ENCODE measurements around the gene TMEM231. TPM values are rescaled to one million over a fixed set of nuclear protein-coding genes. Genes with fewer than 3 reads are reported as not detected.
A peak's percentile ranks its signal among the peaks of the same experiment; 100 is the strongest.
"Not testable (repeated sequence)": the region's sequence is repeated elsewhere in the genome, so short reads cannot be mapped to it uniquely, and the experiment has no call there.

TMEM231 gene
- total RNA-seq, 1 donor from 2014 or later, result 4.7 TPM

DNA sequence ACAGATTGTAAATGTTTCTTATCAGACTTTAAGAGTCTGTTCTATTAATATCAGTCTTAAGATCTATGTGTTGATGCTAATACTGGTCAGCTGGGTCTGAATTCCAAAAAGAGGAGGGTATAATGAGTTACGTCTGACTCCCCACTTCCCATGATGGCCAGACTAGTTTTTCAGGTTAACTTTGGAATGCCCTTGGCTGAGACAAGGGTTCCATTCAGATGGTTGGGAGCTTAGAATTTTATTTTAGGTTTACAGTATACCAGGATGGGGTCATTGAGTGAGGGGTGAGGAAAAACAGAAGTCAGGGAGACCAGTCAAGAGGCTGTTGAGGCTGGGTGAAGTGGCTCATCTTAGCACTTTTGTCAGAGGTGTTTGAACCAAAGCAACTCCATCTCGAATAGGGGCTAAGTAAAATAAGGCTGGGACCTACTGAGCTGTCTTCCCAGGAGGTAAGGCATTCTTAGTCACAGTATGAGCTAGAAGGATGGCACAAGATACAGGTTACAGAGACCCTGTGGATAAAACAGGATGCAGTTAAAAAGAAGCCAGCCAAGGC, 2.9 kb upstream of the TMEM231 start:
- Mint-ChIP-seq H3K4me3 (no peak overlapping the region), H3K4me1 (ENCODE audit: low read depth) (peaks cover 11% of the 10 kb centered on the region), H3K36me3 (ENCODE audit: low read depth) (no peaks in the 10 kb centered on the region), H3K27me3 (ENCODE audit: insufficient read depth) (peaks cover 8% of the 10 kb centered on the region), H3K9me3 (no peaks in the 10 kb centered on the region), H3K27ac (no peak overlapping the region)
- intact Hi-C loops (cut with micrococcal nuclease), result loop anchor here (10.0 kb wide), 1 partner anchor 854 kb away; the partner anchor contains the start of gene MLKL
- DNase-seq (ENCODE audit: low spot score), result no peak

DNA sequence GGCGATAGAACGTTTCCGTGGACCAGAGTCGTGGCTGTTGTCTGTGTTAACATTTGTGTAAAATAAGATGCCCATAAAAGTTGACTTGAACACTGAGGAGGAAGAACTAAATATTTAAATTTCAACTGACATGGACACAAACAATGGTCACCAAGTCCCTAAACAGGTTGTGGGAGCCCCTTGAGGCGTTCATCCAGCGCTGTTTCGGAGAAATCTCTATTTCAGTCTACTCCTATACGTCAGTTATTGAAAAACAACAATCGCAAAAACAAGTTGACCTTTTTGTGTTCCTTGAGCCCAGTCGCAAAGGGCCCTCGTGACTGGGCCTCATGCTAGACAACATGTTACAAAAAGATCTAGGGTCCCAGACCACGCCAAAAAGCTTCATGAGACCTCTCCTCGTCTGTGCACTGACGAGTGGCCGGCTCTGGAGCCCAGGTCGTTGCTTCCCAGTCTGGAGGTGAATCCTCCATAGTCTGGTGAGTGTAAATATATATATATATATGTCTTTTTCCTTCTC, 439 bp upstream of the TMEM231 start:
- Mint-ChIP-seq H3K36me3 (ENCODE audit: low read depth) (no peaks in the 10 kb centered on the region), H3K27me3 (ENCODE audit: insufficient read depth) (peaks cover 7% of the 10 kb centered on the region), H3K9me3 (no peaks in the 10 kb centered on the region), H3K4me3 (peak overlapping the region; percentile 92), H3K27ac (peak overlapping the region; percentile 89), H3K4me1 (ENCODE audit: low read depth) (peaks cover 11% of the 10 kb centered on the region)
- intact Hi-C loops (cut with micrococcal nuclease), result loop anchor here (1.0 to 10.0 kb wide), 7 partner anchors 10 to 852 kb away; partner anchors contain the start of genes ADAT1, CFDP1, GABARAPL2 and KARS1
- no peak for DNase-seq (ENCODE audit: low spot score)

DNA sequence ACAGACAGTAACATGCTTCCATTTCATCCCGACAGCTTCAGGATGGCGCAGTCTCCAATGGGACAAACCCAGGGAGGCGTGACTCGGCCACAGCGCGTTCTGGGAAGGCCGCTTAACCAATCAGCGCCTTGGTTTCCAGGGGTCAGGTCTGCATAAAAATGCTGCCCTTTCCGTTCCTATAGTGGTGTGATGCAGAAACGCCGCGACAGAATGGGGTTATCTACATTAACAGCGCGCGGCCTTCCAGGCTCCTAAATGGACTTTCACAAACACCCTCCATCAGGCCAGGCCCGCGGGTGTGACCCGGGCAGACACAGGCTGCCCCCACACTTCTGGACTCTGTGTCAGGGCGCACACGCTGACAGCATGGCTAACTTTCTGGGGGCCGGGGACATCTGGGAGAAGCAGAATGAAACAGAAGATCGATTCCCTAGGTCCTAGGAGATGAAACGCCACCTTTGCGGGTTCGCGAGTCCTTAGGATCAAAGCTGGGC, 792 bp downstream of the TMEM231 start:
- no peak for DNase-seq (ENCODE audit: low spot score)
- H3K27ac Mint-ChIP-seq, result peak overlapping the region; percentile 89
- peaks cover 14% of the 10 kb centered on the region for H3K4me1 Mint-ChIP-seq (ENCODE audit: low read depth)
- peak overlapping the region; percentile 92 for H3K4me3 Mint-ChIP-seq
- no peaks in the 10 kb centered on the region for H3K36me3 Mint-ChIP-seq (ENCODE audit: low read depth)
- intact Hi-C loops (cut with micrococcal nuclease), result loop anchor here (10.0 kb wide), 1 partner anchor 850 kb away; the partner anchor contains the start of gene MLKL
- H3K27me3 Mint-ChIP-seq (ENCODE audit: insufficient read depth), result peaks cover 7% of the 10 kb centered on the region
- no peaks in the 10 kb centered on the region for H3K9me3 Mint-ChIP-seq

- intact Hi-C loops (cut with micrococcal nuclease), result loop anchor here (10.0 kb wide), 1 partner anchor 848 kb away; the partner anchor contains the start of gene MLKL
- Mint-ChIP-seq H3K4me3 (no peak overlapping the region), H3K27ac (no peak overlapping the region), H3K4me1 (ENCODE audit: low read depth) (peaks cover 25% of the 10 kb centered on the region), H3K36me3 (ENCODE audit: low read depth) (no peaks in the 10 kb centered on the region), H3K27me3 (ENCODE audit: insufficient read depth) (peaks cover 6% of the 10 kb centered on the region), H3K9me3 (no peaks in the 10 kb centered on the region)
- no peak for DNase-seq (ENCODE audit: low spot score)
Measured at GRCh38 chr16:75552951-75553350, 3.1 kb downstream of the TMEM231 start.

DNA sequence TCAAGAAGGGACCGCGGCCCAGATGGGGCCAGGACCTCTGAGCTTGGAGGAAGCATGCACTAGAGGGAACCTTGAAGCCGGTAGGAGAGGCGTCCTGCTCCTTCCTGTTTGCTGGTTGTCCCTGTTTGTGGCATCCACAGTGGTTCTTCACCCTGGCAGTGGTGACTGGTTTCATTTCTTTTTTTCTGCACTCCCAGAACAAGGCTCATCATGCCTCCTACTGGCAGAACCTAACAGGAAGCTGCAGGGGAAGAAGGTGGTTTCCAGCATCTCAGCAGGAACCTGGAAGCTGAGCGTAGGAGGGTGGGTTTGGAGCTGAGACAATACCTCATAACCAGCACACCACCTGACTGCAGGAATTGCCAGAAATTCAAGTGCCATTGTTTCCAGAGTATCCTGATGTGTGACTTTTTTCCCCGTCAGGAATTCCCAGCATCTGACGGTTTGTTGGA, 5.8 kb downstream of the TMEM231 start:
- H3K9me3 Mint-ChIP-seq, result no peaks in the 10 kb centered on the region
- H3K27ac Mint-ChIP-seq, result no peak overlapping the region
- H3K27me3 Mint-ChIP-seq (ENCODE audit: insufficient read depth), result peaks cover 4% of the 10 kb centered on the region
- peak; percentile 21 for DNase-seq (ENCODE audit: low spot score)
- H3K36me3 Mint-ChIP-seq (ENCODE audit: low read depth), result no peaks in the 10 kb centered on the region
- H3K4me1 Mint-ChIP-seq (ENCODE audit: low read depth), result peaks cover 16% of the 10 kb centered on the region
- intact Hi-C loops (cut with micrococcal nuclease), result loop anchor here (2.0 to 10.0 kb wide), 2 partner anchors 17 to 845 kb away; partner anchors contain the start of genes GABARAPL2 and MLKL
- H3K4me3 Mint-ChIP-seq, result no peak overlapping the region

DNA sequence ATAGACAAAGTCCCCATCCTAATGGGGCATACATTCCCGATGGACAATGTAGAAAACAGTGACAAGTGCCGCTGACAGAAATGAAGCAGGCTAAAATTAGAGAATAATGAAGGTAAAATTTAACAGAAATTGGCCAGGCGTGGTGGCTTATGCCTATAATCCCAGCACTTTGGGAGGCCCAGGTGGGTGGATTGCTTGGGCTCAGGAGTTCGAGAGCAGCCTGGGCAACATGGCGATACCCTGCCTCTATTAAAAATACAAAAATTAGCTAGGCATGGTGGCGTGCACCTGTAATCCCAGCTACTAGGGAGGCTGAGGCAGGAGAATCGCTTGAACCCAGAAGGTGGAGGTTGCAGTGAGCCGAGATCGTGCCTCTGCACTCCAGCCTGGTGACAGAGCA, 7.6 kb downstream of the TMEM231 start:
- H3K27ac Mint-ChIP-seq; H3K36me3 Mint-ChIP-seq (ENCODE audit: low read depth); H3K27me3 Mint-ChIP-seq (ENCODE audit: insufficient read depth); intact Hi-C loops (cut with micrococcal nuclease); H3K4me3 Mint-ChIP-seq; DNase-seq (ENCODE audit: low spot score); H3K9me3 Mint-ChIP-seq: not testable (repeated sequence)
- H3K4me1 Mint-ChIP-seq (ENCODE audit: low read depth), result peaks cover 14% of the 10 kb centered on the region

- DNase-seq (ENCODE audit: low spot score), result no peak
- intact Hi-C loops (cut with micrococcal nuclease), result no loop called here
- no peak overlapping the region for H3K27ac Mint-ChIP-seq
- H3K4me1 Mint-ChIP-seq (ENCODE audit: low read depth), result peaks cover 14% of the 10 kb centered on the region
- no peaks in the 10 kb centered on the region for H3K27me3 Mint-ChIP-seq (ENCODE audit: insufficient read depth)
- no peaks in the 10 kb centered on the region for H3K9me3 Mint-ChIP-seq
- no peaks in the 10 kb centered on the region for H3K36me3 Mint-ChIP-seq (ENCODE audit: low read depth)
- no peak overlapping the region for H3K4me3 Mint-ChIP-seq
Measured at GRCh38 chr16:75546293-75546692, 9.8 kb downstream of the TMEM231 start.

DNA sequence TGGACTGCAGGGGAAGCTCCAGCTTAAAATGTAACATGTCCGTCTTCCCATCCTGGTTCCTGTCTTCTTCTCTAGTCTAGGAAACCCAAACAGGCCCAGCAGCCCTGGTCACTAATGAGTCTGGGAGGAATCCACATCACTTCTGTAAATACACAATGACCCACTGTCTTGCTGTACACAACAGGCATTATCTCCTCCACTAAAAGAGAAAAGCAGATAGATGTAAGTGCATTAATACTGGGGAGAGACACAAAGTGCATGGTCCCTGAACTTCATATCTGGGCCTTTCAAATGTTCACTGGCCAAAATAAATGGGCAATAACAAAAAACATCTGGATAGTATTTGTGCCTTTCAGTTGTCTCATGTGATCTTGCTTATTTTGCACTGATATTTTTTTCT, 10.2 kb downstream of the TMEM231 start:
- H3K4me3 Mint-ChIP-seq; H3K36me3 Mint-ChIP-seq (ENCODE audit: low read depth); H3K27ac Mint-ChIP-seq; intact Hi-C loops (cut with micrococcal nuclease); H3K9me3 Mint-ChIP-seq; DNase-seq (ENCODE audit: low spot score); H3K27me3 Mint-ChIP-seq (ENCODE audit: insufficient read depth): not testable (repeated sequence)
- peaks cover 14% of the 10 kb centered on the region for H3K4me1 Mint-ChIP-seq (ENCODE audit: low read depth)

GRCh38 chr16:75542462-75542861, 13.6 kb downstream of the TMEM231 start:
- DNase-seq (ENCODE audit: low spot score); H3K4me1 Mint-ChIP-seq (ENCODE audit: low read depth); H3K36me3 Mint-ChIP-seq (ENCODE audit: low read depth); H3K27ac Mint-ChIP-seq; H3K27me3 Mint-ChIP-seq (ENCODE audit: insufficient read depth); H3K4me3 Mint-ChIP-seq; intact Hi-C loops (cut with micrococcal nuclease); H3K9me3 Mint-ChIP-seq: not testable (repeated sequence)

DNA sequence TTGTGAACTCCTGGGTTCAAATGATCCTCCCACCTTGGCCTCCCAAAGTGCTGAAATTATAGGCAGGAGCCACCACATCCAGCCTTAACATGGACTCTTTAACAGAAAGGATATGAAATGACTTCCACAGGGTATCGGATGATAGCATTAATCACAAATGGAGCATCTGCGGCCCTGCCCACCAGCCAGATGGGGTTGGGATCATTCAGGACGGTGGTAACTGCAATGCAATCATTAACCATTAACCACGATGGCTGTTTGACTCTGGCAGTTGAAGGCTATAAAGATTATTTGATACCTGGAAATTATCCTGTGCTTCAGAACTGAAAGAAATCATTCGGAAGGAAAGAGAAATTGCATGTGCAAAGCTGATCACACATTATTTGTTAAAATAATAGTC, 14.8 kb downstream of the TMEM231 start:
- no peaks in the 10 kb centered on the region for H3K36me3 Mint-ChIP-seq (ENCODE audit: low read depth)
- no peak overlapping the region for H3K27ac Mint-ChIP-seq
- intact Hi-C loops (cut with micrococcal nuclease), result no loop called here

DNA sequence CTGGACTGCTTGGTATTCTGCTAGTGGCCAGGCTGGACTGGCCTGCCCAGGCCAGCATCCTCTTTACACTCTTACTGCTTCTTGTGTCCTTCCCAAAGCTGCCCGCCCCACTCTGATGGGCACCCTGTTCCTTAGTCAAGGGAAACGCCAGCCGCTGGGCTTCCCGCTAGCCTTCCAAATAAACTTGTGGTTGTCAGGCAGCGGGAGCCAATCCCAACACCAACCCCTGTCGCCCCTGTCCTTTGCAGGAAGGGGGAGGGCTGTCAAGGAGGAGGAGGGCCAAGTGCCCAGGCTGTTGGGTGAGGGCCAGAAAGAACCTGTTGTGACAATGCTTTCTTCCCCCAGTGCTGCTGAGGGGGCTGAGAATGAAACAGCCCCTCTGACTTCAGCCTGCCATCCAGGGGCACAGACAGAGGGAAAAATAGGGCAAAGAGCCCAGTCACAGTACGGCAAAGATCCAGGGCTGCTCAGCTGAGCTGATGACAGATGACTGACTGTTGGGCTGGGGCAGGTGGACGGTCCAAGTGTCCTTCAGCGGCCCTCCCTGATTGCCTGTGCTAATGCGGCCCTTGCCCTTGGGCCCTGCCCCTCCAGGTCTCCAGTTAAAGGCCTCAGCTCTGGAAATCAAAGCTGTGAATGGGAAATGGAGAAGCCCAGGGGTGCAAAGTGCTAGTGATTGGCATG, 17.0 kb downstream of the TMEM231 start:
- H3K9me3 Mint-ChIP-seq; H3K27ac Mint-ChIP-seq; DNase-seq (ENCODE audit: low spot score); H3K27me3 Mint-ChIP-seq (ENCODE audit: insufficient read depth); H3K4me1 Mint-ChIP-seq (ENCODE audit: low read depth); intact Hi-C loops (cut with micrococcal nuclease); H3K36me3 Mint-ChIP-seq (ENCODE audit: low read depth); H3K4me3 Mint-ChIP-seq: not testable (repeated sequence)

More for the DNA sequence above, 14.8 kb downstream of the TMEM231 start:
- no peak overlapping the region for H3K4me3 Mint-ChIP-seq
- H3K4me1 Mint-ChIP-seq (ENCODE audit: low read depth), result peaks cover 7% of the 10 kb centered on the region
- H3K9me3 Mint-ChIP-seq, result no peaks in the 10 kb centered on the region
- no peaks in the 10 kb centered on the region for H3K27me3 Mint-ChIP-seq (ENCODE audit: insufficient read depth)
- DNase-seq (ENCODE audit: low spot score), result no peak

DNA sequence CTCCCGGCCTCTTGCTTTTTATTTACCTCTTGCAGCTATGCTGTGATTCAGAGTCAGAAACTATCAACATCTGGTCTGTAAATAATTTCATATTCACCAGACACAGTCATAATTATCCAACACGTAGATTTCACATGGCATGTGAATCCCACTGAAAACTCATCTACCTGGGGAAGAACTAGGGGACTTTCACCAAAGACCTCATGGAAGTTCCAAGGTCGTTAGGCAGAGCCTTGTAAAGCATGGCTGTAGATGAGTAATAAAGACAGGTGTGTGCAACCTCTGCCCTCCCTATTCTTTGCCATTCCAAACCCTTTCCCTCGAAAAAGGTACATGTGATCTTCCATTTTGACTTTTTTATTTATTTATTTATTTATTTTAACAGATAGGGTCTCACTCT, 18.3 kb downstream of the TMEM231 start:
- H3K4me1 Mint-ChIP-seq (ENCODE audit: low read depth), result peaks cover 7% of the 10 kb centered on the region

DNA sequence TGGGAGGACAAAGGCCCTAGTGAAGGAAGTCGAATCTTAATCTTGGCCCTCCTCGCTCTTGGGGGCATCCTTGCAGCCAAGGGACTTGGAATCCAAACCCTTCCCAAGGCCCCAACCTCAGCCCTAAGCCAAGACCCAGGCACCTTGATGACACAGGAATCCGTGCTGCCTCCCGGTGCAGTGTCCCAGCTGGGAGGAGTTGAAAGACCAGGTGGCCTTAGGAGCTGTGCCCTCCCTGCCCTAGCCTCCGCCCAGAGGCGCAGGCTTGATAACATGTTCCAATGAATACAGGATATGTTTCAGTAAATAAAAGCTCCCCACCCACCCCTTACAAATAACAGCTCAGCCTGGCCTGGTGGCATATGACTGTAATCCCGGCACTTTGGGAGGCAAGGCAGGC, 20.2 kb downstream of the TMEM231 start, which contains the start of gene CHST5:
Gene CHST5 (minus strand): TSS at position 208 of the 400 bp plus-strand sequence. CDS start 5,724 bp downstream, outside the sequence.
- Mint-ChIP-seq H3K27me3 (ENCODE audit: insufficient read depth) (peaks cover 2% of the 10 kb centered on the region), H3K4me1 (ENCODE audit: low read depth) (peaks cover 7% of the 10 kb centered on the region), H3K4me3 (no peak within 1 kb of the TSS), H3K9me3 (no peaks in the 10 kb centered on the region), H3K36me3 (ENCODE audit: low read depth) (no peaks in the 10 kb centered on the region), H3K27ac (no peak within 1 kb of the TSS)
- intact Hi-C loops (cut with micrococcal nuclease), result no loop called here
- DNase-seq (ENCODE audit: low spot score), result no peak

More for the DNA sequence above, 18.3 kb downstream of the TMEM231 start:
- Mint-ChIP-seq H3K9me3 (no peaks in the 10 kb centered on the region), H3K4me3 (no peak overlapping the region), H3K27me3 (ENCODE audit: insufficient read depth) (peaks cover 2% of the 10 kb centered on the region), H3K27ac (no peak overlapping the region), H3K36me3 (ENCODE audit: low read depth) (no peaks in the 10 kb centered on the region)
- DNase-seq (ENCODE audit: low spot score), result no peak
- intact Hi-C loops (cut with micrococcal nuclease), result no loop called here
